ENCODE data around the gene DNAJC24.

DNAJC24 gene

DNA sequence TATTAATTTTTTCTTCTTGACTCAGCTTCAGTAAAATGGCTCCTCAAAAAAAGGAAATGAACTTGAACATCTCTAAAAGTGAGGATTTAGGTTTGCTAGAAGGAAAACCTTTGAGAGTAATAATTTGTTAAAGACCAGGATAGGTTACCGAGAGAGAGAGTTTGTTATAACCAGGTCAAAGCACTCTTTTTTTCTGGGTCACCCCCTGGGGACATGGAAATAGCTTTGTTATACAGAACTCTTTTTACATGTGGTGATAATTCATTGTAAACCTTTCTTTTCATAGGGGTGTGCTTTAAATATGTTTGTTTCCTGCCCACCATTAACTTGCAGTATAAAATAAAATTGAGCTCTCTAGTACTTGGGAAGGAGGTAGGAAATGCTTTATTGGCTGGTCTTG lies 47.7 kb downstream of the DNAJC24 start:
- ATAC-seq = no peak

DNA sequence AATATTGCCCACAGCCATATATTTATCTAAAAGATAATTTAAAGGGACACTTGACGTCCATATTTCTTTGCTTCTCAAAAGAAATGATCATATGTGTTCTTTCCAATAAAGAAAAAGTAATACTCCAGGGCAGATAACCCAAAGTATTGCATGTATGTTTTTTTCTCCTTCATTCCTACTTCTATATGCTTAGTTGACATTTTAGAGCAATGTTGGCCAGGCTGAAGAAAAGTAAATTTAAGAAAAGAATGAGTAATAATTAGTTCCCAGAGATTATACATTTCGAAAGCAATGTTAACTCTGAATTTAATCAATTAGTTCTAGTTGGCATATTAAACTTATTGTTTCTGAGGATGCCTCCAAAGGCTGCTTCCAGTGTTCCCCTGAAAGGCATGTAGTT lies 48.2 kb downstream of the DNAJC24 start:
- no peak for ATAC-seq

DNA sequence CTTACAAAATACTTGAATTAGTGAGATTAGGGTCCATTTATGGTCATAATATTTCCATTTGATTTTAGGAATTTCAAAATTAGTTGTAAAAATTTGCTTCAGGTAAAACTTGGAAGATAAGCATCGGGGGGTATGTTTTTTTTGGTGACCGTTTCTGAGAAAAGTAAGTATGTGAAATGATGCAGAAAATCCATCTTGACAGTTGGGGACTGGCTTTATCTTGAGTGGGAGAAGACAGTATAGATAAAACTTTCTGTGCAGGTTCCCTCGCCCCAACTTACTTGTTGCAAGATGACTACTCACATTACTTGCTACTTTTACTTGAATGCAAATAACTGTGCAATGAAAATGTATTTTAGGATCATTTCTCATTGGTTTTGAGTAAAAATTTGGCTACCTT lies 49.5 kb downstream of the DNAJC24 start:
- ATAC-seq = no peak

DNA sequence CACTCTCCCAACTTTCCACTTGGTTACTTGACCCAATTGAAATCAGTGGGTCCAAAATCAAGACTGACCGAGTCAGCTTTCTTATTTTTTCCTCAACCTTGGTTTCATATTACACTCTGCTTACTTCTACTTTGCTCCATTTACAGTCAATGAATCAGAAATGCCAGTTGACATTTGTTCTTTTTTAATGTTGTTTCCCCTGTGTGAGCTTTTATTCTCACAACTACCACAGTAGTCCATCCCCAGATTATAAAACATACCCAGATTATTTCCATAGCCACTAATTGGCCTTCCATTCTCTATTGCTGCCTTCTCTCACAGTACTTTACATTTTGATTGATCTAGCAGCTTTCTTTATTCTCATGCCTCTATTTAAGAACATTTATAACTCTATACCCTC lies 50.0 kb downstream of the DNAJC24 start:
- no peak for ATAC-seq

DNA sequence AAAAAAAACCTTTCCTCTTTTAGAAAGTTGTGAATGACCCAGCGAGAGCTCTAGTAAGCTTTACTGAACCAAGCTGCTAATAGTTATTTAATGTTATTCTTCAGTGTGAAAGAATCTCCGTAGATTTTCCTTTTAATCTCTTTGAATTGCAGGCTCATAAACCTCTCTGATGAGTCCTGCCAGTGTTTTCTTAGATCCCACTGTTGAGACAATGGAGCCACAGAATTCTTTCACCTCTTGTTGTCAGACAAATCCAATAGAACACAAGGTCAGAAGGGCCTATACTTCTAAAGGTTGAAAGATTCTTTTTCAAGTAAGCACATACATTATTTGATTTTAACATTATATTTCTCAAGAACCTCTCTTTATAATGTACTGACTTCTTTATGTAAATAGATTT lies 52.2 kb downstream of the DNAJC24 start:
- no peak for ATAC-seq

DNA sequence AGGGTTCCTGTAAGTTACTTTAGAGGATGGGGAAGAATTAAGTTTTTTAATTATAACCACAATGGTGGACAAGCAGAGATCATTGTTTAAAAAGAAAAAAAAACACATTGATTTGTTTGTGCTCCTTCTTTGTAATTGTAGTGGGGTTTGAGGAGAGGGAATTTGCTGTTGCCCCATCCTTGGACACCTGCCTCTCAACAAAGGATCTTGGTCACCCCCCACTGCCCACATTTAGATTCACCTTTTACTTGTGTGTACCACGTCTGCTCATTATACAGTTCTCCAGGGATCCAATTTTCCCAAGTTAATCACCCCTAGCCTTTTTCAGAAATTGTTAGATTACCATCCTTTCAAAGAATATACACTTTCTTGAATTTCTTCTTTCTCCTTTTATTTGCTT lies 53.0 kb downstream of the DNAJC24 start:
- ATAC-seq = no peak

DNA sequence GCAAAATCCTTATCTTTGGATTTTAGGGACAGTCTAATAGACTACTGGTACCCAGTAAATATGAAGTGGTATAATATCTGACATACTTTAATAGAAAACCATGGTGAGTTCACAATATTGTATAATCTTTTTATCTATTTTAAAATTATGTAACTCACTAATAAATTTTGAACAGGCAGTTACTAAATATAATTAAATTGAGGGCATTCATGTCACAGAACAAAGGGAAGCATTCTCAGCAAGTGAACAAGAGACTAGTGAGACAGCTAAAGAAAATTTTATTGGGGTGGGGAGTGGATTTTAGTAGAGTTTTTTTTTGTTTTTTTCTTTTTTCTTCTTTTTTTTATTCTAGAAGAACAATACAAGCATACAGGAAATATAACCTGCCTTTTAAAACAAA lies 55.0 kb downstream of the DNAJC24 start:
- no peak for ATAC-seq

DNA sequence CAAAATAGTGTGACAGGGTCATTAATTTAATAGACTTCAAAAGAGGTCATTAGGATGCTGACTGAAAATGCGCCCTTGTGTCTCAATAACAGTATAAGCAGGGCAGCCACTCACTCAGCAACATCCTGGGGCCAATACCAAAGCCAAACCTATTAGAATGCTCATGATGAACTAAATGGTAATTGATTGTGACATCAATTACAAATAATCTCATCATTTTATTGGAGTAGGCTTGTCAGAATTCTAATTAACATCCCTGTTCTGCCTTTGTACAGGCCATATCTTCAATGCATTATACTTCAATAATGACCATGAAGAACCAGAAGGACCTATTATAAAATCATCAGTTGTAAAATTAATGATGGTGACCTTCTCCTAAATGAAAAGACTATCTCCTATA lies 64.2 kb downstream of the DNAJC24 start:
- ATAC-seq = no peak

DNA sequence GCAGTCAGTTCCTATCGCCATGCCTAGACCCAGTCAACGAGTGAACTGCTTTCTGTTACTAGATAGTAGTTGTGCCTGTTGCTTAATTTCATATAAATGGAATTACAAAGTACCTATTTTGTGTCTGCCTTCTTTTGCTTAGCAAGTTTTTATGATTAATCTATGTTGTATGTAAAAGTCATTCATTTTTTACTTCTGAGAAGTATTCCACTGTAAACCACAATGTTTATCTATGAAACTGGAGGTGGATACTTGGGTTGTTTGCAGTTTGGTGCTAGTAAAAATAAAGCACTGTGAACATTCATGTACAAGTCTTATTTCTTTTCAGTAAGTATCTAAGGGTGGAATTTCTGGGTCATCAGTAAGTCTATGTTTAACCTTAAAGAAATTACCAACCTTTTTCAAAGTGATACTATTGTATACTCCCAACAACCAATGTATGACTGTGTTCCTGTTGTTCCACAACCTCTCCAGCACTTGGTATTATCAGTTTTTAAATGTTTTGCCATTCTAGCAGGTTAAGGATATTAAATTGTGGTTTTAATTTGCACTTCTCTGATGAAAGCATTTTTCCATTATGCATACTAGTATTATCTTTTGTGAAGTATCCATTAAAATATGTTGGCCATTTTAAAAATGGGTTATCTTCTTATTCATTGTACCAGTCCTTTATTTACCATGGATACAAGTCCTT lies 68.2 kb downstream of the DNAJC24 start:
- ATAC-seq = no peak

DNA sequence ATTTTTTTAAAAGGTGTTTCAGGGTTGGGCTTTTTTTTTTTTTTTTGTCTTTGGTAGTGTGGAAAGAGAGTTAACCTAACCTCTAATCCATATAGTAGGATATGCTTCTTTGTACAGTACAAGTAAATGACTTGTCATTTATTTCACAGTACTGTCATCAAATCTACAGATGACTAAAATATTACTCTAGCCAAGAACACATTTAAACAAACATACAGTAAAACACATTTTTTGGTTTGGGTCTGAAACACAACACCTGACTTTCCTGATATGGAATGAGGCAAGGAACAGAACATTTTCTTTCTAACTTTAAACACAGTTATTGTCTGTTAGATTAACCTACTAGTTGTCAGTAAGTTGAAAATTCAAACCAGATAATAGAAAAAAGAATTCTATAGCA lies 71.6 kb downstream of the DNAJC24 start:
- ATAC-seq = no peak

DNA sequence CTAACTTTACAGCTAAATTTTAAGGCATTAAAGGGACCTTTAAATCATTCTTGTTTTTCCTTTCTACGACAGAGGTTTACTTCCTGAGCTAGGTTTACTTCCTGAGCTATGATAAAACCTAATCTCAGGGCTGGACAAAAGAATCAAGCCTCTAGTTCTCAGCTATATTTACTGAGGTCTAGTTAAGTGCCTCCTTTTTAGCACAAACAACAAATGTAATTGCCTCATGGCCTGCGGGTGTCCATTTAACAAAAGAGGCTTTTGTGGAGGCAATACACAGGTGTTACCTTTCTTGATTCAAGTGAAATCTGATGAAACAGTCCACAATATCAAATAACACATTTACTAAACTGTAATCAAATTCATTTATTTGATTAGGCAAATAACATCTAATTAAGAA lies 72.4 kb downstream of the DNAJC24 start:
- ATAC-seq = no peak

DNA sequence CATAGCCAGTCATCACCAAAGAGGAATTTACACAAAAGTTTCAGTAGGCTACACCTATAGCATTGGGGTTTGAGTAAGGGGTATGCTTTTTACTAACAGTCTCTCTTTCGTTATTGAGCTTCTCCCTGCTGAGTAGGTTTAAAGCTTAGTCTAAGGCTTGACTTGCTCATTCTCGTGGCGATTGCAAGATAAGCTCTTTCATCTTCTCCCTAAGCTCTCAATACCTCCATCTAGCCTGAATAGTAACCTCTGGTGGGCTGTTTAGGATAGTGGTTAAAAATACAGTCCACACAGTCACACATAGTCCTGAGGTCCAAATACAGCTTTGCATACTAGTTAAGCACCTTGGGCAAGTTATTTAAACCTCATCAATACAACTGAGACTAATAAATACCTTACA lies 74.1 kb downstream of the DNAJC24 start:
- ATAC-seq = no peak

DNA sequence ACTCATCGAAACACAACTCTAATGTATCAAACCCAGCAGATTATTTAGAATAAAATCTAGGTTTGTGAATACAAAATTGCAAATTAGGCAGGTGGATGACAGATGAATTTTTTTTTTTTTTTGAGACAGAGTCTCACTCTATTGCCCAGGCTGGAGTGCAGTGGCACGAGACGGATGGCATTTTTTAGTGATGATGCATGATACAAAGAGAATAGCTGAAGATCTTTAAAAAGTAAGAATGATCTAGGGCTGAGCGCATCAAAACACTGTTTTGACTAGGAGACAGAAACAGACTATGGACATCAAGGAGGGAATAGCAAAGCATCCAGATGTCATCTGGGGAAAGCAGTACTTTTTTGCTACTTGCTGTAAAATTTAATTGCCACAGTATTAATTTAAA lies 76.0 kb downstream of the DNAJC24 start:
- ATAC-seq = no peak

DNA sequence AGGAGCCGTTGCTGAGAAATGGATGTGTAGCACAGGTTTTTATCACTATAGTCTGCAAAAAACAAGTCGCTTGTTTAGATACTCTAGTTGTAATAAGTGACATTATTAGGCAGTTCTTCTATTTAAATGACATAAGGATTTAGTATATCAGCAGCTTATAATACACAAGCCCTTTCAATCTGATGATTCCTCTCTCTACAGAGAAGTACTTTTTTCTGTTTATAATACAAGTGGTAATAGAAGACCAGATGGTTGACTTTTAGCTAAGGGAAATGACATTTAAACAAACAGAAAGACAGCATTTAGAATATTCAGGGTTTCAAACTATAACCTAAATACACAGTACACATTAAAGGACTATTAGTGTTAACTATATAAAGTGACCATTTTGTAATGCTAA lies 79.4 kb downstream of the DNAJC24 start:
- no peak for ATAC-seq

DNA sequence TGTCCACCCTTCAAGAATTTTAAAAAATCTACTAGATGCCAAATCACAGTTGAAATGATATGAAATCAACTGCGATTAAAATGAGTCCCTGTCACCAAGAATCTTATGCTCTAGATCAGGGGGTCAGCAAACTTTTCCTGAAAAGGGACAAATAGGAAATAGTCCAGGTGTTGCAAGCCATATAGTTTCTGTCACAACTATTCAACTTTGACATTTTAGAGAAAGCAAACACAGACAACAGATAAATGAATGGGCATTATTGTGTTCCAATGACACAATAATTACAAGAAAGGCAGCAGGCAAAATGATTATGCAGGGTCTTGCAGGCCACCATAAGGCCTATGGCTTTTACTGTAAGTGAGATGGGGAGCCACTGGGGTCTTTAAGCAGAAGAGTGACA lies 81.2 kb downstream of the DNAJC24 start:
- ATAC-seq = no peak

DNA sequence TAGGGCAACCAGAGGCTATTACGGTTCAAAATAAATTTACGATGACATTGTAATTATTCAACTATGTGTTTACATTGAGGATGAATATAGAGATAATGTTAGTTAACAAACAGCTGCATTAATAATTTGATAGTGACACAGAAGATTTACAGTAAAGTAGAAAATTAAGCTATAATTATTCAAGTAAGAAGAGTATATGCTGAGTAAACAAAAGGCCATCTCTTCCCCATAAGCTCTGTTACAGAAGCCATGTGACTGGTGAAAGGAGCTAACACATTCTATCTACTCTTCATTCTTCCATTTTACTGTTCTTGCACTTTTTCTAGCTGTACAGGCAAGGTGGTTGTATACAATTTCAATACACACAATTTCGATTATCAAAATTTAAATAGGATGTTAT lies 85.5 kb downstream of the DNAJC24 start:
- no peak for ATAC-seq

DNA sequence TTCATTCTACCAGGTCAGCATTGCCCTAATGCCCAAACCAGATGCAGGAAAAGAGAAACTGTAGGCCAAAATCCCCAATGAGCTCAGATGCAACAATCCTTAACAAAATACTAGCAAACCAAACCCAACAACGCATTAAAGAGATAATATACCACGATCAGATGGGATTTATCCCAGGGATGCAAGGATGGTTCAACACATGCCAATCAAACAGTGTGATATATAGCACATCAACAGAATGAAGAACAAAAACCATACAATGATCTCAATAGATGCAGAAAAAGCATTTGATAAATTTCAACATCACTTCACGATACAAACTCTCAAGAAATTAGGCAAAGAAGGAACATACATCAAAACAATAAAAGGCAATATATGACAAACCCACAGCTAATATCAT lies 94.8 kb downstream of the DNAJC24 start:
- no peak for ATAC-seq

DNA sequence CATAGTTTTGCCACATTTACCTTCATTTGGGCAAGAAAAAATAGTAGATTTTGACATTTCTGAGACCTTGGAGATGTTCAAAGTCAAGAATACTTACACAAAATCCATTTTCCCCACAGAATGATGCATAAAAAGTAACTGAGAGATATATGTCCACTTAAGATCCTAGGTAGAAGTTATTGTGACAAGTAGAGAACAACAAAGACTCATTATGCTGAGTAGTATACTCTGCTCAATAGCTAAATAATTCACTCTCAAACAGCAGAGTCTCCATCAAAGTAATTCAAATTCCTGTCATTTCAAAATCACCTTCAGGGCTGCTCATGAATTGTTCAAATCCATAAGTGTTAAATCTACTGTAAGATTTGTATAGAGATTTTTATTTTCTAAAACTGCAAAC lies 104.4 kb downstream of the DNAJC24 start:
- no peak for ATAC-seq

DNA sequence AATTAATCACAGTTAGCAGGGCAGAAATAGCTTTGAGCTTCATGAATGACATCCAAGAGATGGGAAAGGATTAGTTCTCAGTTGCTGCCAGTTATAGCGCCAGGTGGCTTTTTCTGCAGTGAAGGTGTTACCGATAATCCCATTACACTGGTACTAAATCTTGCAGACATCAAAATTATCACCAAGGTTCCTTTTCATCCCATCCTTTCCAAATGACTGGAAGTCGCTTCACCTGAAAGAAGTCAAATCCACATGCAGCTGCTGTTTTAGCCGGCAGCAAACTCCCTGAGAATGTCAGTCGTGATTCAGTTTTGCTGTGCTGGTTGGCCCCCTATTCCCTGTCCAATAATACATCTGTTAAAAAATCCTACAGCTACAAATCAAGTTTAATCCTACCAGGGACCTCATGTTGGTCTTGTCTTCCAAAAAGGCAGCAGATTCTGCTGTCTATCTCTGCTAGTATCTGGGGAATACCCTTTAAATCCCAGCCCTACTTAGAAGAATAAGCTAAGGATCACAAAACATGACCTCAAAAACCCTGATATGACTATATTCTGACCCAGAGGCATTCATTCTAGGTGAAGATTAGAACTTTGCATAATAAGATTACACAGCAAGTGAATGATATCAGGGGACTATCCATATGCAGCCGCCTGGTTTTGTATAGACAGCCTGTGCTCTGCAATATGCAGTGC lies 108.0 kb downstream of the DNAJC24 start:
- ATAC-seq = no peak

DNA sequence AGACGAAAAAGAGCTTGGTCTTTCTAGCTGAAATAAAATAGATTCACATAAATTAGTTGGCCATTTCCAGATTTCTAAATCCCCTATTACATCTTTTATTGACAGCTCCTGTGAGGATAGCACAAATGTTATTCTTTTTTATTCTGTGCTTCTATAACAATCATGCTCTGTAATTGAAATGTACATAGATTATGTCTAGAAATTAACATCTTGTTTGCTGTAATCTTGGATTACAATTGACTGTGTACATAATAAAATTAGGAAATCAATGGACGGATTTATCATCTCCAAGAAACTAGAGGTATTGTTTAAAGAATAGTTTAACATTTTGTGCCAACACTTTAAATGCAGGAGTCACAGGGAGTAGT lies 108.5 kb downstream of the DNAJC24 start:
- no peak for ATAC-seq

DNA sequence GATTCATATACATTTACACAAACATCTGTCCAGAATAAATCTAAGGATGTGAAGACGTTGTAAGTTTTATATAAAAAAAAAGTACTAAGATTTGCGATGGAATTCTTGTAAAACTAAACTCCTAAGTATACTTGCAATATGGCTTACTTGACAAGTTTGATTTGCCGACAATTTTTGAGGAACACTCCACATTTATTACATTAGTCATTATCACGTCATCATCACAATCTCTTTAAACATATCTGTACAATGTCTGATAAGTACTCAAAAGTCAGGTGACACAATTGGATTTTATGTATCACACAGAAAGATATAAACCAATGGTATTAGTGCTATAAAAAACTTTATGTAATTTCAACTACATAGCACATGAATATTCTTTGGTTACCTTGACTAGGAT lies 109.4 kb downstream of the DNAJC24 start:
- ATAC-seq = no peak

DNA sequence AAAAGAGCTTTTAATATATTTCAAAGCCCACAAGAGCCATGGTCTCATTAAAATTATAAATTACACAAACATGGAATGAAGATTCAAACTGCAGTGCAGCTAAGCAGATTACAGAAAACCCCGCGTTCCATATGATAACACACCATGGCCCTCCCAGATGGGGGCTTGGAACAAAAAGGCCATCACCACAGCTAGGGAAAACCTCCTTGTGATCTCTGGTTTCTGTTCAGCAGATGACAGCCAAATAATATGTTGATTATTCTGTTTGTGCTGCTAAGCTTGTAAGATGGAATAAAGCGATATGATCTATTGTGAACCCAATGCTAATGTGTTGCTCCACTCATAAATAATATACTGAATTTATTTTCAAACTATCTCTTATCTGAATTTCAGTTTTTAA lies 111.3 kb downstream of the DNAJC24 start:
- no peak for ATAC-seq

Measured in activated CD4-positive, CD25-positive, alpha-beta regulatory T cell treated with anti-CD3 and anti-CD28 coated beads, Interleukin-2, amount 50 U/mL, for 24 hours (primary cell).